GM23338 (cell line): ENCODE results near the gene PTPRN2. TPM values are rescaled to one million over a fixed set of nuclear protein-coding genes. Genes with fewer than 3 reads are reported as not detected.

ENCODE experiments used
- ATAC-seq: fragments of 200-7000 bp; cut with Tn5 transposase; 3 replicates; pipeline ENCODE4 v1.9.1; 2020
- DNase-seq: peaks from one replicate; pipeline ENCODE4 v3.0.0-alpha.2; 2015; ENCODE audit warnings: low spot score
- H2AFZ ChIP-seq: fragments of 200-600 bp; sonication (generic); 2 replicates; pipeline ENCODE4 v1.8.0; 2016; ENCODE audit warnings: antibody characterized with exemption, mild to moderate bottlenecking, moderate library complexity
- H3F3A ChIP-seq: fragments of 200-600 bp; sonication (generic); replicated peaks from 2 replicates; pipeline ENCODE4 v1.8.0; 2017; ENCODE audit warnings: antibody characterized with exemption, mixed run types, low read depth
- H3K27ac ChIP-seq: fragments of 200-600 bp; sonication (generic); 2 replicates; pipeline ENCODE4 v1.6.1; 2016; ENCODE audit warnings: low read depth
- H3K27me3 ChIP-seq: fragments of 200-600 bp; sonication (generic); 2 replicates; pipeline ENCODE4 v1.8.0; 2016; ENCODE audit warnings: mild to moderate bottlenecking, mixed run types, moderate library complexity; ENCODE audit not compliant: insufficient read depth
- H3K36me3 ChIP-seq: fragments of 200-600 bp; sonication (generic); 2 replicates; pipeline ENCODE4 v1.8.0; 2016; ENCODE audit warnings: mild to moderate bottlenecking; ENCODE audit not compliant: insufficient read depth
- H3K4me1 ChIP-seq: fragments of 200-600 bp; sonication (generic); 2 replicates; pipeline ENCODE4 v1.8.0; 2016; ENCODE audit warnings: mild to moderate bottlenecking, moderate library complexity; ENCODE audit not compliant: insufficient read depth
- H3K4me2 ChIP-seq: fragments of 200-600 bp; sonication (generic); 2 replicates; pipeline ENCODE4 v1.7.1; 2017; ENCODE audit warnings: mixed run types
- H3K4me3 ChIP-seq: fragments of 200-600 bp; sonication (generic); 2 replicates; pipeline ENCODE4 v1.6.1; 2016; ENCODE audit warnings: mixed run types
- H3K79me2 ChIP-seq: fragments of 200-600 bp; sonication (generic); replicated peaks from 2 replicates; pipeline ENCODE4 v1.8.0; 2017; ENCODE audit warnings: mild to moderate bottlenecking; ENCODE audit not compliant: insufficient read depth
- H3K9me2 ChIP-seq: fragments of 200-600 bp; sonication (generic); 2 replicates; pipeline ENCODE4 v1.8.0; 2017; ENCODE audit not compliant: insufficient read depth
- H4K20me1 ChIP-seq: fragments of 200-600 bp; sonication (generic); replicated peaks from 2 replicates; pipeline ENCODE4 v1.8.0; 2017; ENCODE audit warnings: mild to moderate bottlenecking; ENCODE audit not compliant: insufficient read depth
- H3K27ac Mint-ChIP-seq: 2 replicates; pipeline ENCODE4 v1.8.0; 2020; ENCODE audit warnings: inconsistent platforms, mild to moderate bottlenecking, moderate library complexity, mixed read lengths
- H3K27me3 Mint-ChIP-seq: 3 replicates; pipeline ENCODE4 v1.8.0; 2022; ENCODE audit warnings: low read depth, mild to moderate bottlenecking, moderate library complexity, mixed read lengths, inconsistent platforms; ENCODE audit not compliant: insufficient read depth, poor library complexity
- H3K36me3 Mint-ChIP-seq: 3 replicates; pipeline ENCODE4 v1.8.0; 2021; ENCODE audit warnings: low read depth, mild to moderate bottlenecking, inconsistent platforms, moderate library complexity, mixed read lengths
- H3K4me1 Mint-ChIP-seq: 3 replicates; pipeline ENCODE4 v1.8.0; 2020; ENCODE audit warnings: mild to moderate bottlenecking, inconsistent platforms, mixed read lengths
- H3K4me3 Mint-ChIP-seq: 3 replicates; pipeline ENCODE4 v1.8.0; 2021; ENCODE audit warnings: moderate library complexity, mild to moderate bottlenecking, inconsistent platforms, mixed read lengths
- H3K9me3 Mint-ChIP-seq: 3 replicates; pipeline ENCODE4 v1.8.0; 2020; ENCODE audit warnings: moderate library complexity, mild to moderate bottlenecking, inconsistent platforms, mixed read lengths
- CREB1 ChIP-seq: fragments of 250-450 bp; sonication (Bioruptor Pico); IDR thresholded peaks from 2 replicates; pipeline ENCODE4 v1.5.0; 2020; ENCODE audit warnings: low read depth, mild to moderate bottlenecking, moderate library complexity
- ETS1 ChIP-seq: IDR thresholded peaks from 2 replicates; pipeline ENCODE4 v1.6.1; 2016; ENCODE audit warnings: antibody characterized with exemption
- EZH2 ChIP-seq: fragments of 200-600 bp; sonication (generic); IDR thresholded peaks from one replicate; pipeline ENCODE4 v1.8.0; 2017; ENCODE audit warnings: antibody characterized with exemption, mild to moderate bottlenecking, low read depth; ENCODE audit not compliant: unreplicated experiment
- JUNB ChIP-seq: IDR thresholded peaks from one replicate; pipeline ENCODE4 v1.6.1; 2016; ENCODE audit warnings: antibody characterized with exemption; ENCODE audit not compliant: unreplicated experiment
- NANOG ChIP-seq: IDR thresholded peaks from 2 replicates; pipeline ENCODE4 v1.6.1; 2016; ENCODE audit warnings: antibody characterized with exemption, borderline replicate concordance
- STAT1 ChIP-seq: IDR thresholded peaks from one replicate; pipeline ENCODE4 v1.6.1; 2016; ENCODE audit warnings: antibody characterized with exemption; ENCODE audit not compliant: unreplicated experiment
- ZNF114 ChIP-seq: fragments of 250-450 bp; sonication (Bioruptor Pico); IDR thresholded peaks from 2 replicates; pipeline ENCODE4 v1.5.0; 2020; ENCODE audit warnings: mild to moderate bottlenecking, moderate library complexity
- ZNF331 ChIP-seq: fragments of 250-450 bp; sonication (Bioruptor Pico); IDR thresholded peaks from 2 replicates; pipeline ENCODE4 v1.5.0; 2020; ENCODE audit warnings: low read depth, mild to moderate bottlenecking, moderate library complexity
- polyA plus RNA-seq: library from polyadenylated mRNA; unstranded; fragments of >200 nt; fragmentation: Nextera tagmentation; extraction: Ambion mirVana; gene quantifications from 2 replicates; pipeline ENCODE4 v1.2.1, GENCODE V29; 2016
- total RNA-seq: library from RNA; depleted of rRNA; stranded (reverse); fragments of >200 nt; shearing (Covaris generic); gene quantifications from 2 replicates; pipeline ENCODE4 v1.2.3, GENCODE V29; 2014
- TF ChIP-seq, protein P1 (sequence below): fragments of 250-450 bp; sonication (Bioruptor Pico); IDR thresholded peaks from 2 replicates; pipeline ENCODE4 v1.5.0; 2020; ENCODE audit warnings: mild to moderate bottlenecking, moderate library complexity
- TF ChIP-seq, protein P2 (sequence below), 2 experiments: fragments of 200-600 bp in 1 of 2; sonication (generic) in 1 of 2; conservative IDR thresholded peaks; 2 replicates each; pipeline versions ENCODE4 v1.5.1 to v1.6.1; 2016 to 2017; ENCODE audit warnings: antibody characterized with exemption in 2 of 2, low read depth in 2 of 2, mild to moderate bottlenecking in 2 of 2, moderate library complexity in 1 of 2

PTPRN2 gene
- total and polyA plus RNA-seq, 2 experiments from 2014 or later, result 0.87 to 4.0 TPM

DNA sequence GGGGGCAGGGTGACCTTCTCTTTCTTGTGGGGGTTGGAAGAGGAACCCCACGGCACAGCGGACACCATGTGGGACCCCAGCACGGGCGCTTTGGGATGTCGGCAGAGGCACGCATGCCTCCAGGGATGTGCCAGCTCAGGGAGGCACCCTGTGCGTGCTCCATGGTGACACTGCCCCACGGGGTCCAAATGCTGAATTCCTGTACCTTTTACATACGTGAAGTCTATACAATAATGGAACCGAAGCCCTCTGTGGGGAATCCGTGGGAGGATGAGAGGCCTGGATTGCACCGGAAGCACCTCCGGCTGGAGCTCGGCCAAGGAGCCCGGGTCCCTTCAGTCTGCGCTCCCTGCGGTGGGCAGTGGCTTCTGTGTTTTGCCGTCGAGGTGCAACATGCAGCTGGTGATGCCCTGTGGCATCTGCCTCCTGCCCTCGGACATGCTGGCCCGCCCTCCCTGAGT, 726.6 kb downstream of the PTPRN2 start:
- peaks cover 35% of the 10 kb centered on the region for H3K36me3 Mint-ChIP-seq

GRCh38 chr7:157860406-157860805, 727.2 kb downstream of the PTPRN2 start:
- H3K27me3 ChIP-seq, result no peaks in the 10 kb centered on the region
- H3K9me2 ChIP-seq, result no peaks in the 10 kb centered on the region
- no peaks in the 10 kb centered on the region for H3K4me1 ChIP-seq
- H3K79me2 ChIP-seq, result no peaks in the 10 kb centered on the region
- peaks cover 53% of the 10 kb centered on the region for H3K9me3 Mint-ChIP-seq
- H3F3A ChIP-seq, result no peaks in the 10 kb centered on the region
- H4K20me1 ChIP-seq, result no peaks in the 10 kb centered on the region
- no peak overlapping the region for H3K27ac Mint-ChIP-seq
- peaks cover 2% of the 10 kb centered on the region for H3K27me3 Mint-ChIP-seq
- H3K36me3 ChIP-seq, result no peaks in the 10 kb centered on the region
- H3K4me3 ChIP-seq, result no peak overlapping the region
- no peaks in the 10 kb centered on the region for H3K4me1 Mint-ChIP-seq
- no peak overlapping the region for H3K4me3 Mint-ChIP-seq
- peaks cover 37% of the 10 kb centered on the region for H3K36me3 Mint-ChIP-seq
- H3K4me2 ChIP-seq, result no peak overlapping the region
- ATAC-seq, result no peak
- H3K27ac ChIP-seq, result no peak overlapping the region
- DNase-seq, result no peak
- no peak overlapping the region for H2AFZ ChIP-seq
- no peak for TF ChIP-seq STAT1
- TF ChIP-seq EZH2, result no peak
- no peak for TF ChIP-seq ZNF331 (CRISPR knock-in tag)
- no peak for TF ChIP-seq JUNB
- TF ChIP-seq, protein P1, sequence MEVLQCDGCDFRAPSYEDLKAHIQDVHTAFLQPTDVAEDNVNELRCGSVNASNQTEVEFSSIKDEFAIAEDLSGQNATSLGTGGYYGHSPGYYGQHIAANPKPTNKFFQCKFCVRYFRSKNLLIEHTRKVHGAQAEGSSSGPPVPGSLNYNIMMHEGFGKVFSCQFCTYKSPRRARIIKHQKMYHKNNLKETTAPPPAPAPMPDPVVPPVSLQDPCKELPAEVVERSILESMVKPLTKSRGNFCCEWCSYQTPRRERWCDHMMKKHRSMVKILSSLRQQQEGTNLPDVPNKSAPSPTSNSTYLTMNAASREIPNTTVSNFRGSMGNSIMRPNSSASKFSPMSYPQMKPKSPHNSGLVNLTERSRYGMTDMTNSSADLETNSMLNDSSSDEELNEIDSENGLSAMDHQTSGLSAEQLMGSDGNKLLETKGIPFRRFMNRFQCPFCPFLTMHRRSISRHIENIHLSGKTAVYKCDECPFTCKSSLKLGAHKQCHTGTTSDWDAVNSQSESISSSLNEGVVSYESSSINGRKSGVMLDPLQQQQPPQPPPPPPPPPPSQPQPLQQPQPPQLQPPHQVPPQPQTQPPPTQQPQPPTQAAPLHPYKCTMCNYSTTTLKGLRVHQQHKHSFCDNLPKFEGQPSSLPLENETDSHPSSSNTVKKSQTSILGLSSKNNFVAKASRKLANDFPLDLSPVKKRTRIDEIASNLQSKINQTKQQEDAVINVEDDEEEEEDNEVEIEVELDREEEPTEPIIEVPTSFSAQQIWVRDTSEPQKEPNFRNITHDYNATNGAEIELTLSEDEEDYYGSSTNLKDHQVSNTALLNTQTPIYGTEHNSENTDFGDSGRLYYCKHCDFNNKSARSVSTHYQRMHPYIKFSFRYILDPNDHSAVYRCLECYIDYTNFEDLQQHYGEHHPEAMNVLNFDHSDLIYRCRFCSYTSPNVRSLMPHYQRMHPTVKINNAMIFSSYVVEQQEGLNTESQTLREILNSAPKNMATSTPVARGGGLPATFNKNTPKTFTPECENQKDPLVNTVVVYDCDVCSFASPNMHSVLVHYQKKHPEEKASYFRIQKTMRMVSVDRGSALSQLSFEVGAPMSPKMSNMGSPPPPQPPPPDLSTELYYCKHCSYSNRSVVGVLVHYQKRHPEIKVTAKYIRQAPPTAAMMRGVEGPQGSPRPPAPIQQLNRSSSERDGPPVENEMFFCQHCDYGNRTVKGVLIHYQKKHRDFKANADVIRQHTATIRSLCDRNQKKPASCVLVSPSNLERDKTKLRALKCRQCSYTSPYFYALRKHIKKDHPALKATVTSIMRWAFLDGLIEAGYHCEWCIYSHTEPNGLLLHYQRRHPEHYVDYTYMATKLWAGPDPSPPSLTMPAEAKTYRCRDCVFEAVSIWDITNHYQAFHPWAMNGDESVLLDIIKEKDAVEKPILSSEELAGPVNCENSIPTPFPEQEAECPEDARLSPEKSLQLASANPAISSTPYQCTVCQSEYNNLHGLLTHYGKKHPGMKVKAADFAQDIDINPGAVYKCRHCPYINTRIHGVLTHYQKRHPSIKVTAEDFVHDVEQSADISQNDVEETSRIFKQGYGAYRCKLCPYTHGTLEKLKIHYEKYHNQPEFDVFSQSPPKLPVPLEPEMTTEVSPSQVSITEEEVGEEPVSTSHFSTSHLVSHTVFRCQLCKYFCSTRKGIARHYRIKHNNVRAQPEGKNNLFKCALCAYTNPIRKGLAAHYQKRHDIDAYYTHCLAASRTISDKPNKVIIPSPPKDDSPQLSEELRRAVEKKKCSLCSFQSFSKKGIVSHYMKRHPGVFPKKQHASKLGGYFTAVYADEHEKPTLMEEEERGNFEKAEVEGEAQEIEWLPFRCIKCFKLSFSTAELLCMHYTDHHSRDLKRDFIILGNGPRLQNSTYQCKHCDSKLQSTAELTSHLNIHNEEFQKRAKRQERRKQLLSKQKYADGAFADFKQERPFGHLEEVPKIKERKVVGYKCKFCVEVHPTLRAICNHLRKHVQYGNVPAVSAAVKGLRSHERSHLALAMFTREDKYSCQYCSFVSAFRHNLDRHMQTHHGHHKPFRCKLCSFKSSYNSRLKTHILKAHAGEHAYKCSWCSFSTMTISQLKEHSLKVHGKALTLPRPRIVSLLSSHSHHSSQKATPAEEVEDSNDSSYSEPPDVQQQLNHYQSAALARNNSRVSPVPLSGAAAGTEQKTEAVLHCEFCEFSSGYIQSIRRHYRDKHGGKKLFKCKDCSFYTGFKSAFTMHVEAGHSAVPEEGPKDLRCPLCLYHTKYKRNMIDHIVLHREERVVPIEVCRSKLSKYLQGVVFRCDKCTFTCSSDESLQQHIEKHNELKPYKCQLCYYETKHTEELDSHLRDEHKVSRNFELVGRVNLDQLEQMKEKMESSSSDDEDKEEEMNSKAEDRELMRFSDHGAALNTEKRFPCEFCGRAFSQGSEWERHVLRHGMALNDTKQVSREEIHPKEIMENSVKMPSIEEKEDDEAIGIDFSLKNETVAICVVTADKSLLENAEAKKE (CRISPR knock-in tag), result no peak

More for the DNA sequence above, 726.6 kb downstream of the PTPRN2 start:
- no peaks in the 10 kb centered on the region for H3F3A ChIP-seq
- no peak overlapping the region for H3K4me3 Mint-ChIP-seq
- no peaks in the 10 kb centered on the region for H3K4me1 Mint-ChIP-seq
- no peaks in the 10 kb centered on the region for H3K27me3 ChIP-seq
- H3K27me3 Mint-ChIP-seq, result peaks cover 2% of the 10 kb centered on the region
- no peaks in the 10 kb centered on the region for H3K36me3 ChIP-seq
- no peaks in the 10 kb centered on the region for H4K20me1 ChIP-seq
- no peaks in the 10 kb centered on the region for H3K4me1 ChIP-seq
- H3K4me3 ChIP-seq, result no peak overlapping the region
- no peaks in the 10 kb centered on the region for H3K9me2 ChIP-seq
- DNase-seq (no peak), ATAC-seq (no peak)
- TF ChIP-seq EZH2 (no peak), CREB1 (CRISPR knock-in tag) (no peak), STAT1 (no peak), NANOG (no peak), ETS1 (no peak), ZNF114 (no peak), JUNB (no peak)
- TF ChIP-seq, protein P2, sequence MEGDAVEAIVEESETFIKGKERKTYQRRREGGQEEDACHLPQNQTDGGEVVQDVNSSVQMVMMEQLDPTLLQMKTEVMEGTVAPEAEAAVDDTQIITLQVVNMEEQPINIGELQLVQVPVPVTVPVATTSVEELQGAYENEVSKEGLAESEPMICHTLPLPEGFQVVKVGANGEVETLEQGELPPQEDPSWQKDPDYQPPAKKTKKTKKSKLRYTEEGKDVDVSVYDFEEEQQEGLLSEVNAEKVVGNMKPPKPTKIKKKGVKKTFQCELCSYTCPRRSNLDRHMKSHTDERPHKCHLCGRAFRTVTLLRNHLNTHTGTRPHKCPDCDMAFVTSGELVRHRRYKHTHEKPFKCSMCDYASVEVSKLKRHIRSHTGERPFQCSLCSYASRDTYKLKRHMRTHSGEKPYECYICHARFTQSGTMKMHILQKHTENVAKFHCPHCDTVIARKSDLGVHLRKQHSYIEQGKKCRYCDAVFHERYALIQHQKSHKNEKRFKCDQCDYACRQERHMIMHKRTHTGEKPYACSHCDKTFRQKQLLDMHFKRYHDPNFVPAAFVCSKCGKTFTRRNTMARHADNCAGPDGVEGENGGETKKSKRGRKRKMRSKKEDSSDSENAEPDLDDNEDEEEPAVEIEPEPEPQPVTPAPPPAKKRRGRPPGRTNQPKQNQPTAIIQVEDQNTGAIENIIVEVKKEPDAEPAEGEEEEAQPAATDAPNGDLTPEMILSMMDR (conservative IDR thresholded peaks at IDR 0.05; ENCODE audit: low read depth in 2 of 2), result no peak
- H3K27ac Mint-ChIP-seq, result no peak overlapping the region
- H3K79me2 ChIP-seq, result no peaks in the 10 kb centered on the region
- peaks cover 59% of the 10 kb centered on the region for H3K9me3 Mint-ChIP-seq
- no peak overlapping the region for H3K4me2 ChIP-seq
- H3K27ac ChIP-seq, result no peak overlapping the region
- no peak overlapping the region for H2AFZ ChIP-seq
